ENCODE data around the gene COP1.
"Not testable (repeated sequence)": the region's sequence is repeated elsewhere in the genome, so short reads cannot be mapped to it uniquely, and the experiment has no call there.

Gene COP1

GRCh38 chr1:176206961-176207902, at the start of gene COP1:
Gene COP1 (minus strand): TSS chr1:176207286. CDS start chr1:176206978, 308 bp downstream.
- POLR2A ChIA-PET (ENCODE audit: low non-redundant PET): interaction anchor here (0.6 to 0.7 kb wide), 2 partner anchors 85 to 354 kb away, joined by 3 read pairs; no protein-coding TSS in a partner anchor
- CTCF ChIA-PET: interaction anchor here (0.6 to 0.8 kb wide), 3 partner anchors 33 to 1966 kb away, joined by 3 to 6 read pairs (median 5); no protein-coding TSS in a partner anchor

DNA sequence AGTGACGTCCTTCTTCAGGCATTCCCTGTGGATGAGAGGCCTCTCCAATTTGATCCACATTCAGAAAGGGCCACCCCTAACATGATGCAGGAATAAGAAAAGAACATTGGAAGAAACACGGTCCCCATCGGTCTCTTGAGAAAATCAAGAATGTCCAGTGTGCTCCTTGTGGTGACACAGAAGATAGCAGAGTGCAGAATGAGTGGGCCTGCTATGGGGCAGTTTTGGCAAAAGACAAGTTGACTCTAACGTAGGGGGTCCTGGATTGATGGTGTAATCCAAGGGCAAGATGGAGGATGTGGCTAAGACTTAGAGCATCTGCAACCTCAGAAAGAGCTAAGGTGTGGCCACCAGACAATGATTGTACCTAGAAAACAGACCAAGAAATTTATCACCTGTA, 45.1 kb upstream of the COP1 start:
- no peak for TF ChIP-seq CTCF (conservative IDR thresholded peaks at IDR 0.05; ENCODE audit: low read depth)
- DNase-seq (ENCODE audit: low spot score): no peak
- no peak overlapping the region for H3K27ac ChIP-seq
- ChIA-PET CTCF (no interaction called here), POLR2A (ENCODE audit: low non-redundant PET) (no interaction called here)

More at GRCh38 chr1:176206961-176207902, at the start of gene COP1:
- no peak for TF ChIP-seq CTCF (conservative IDR thresholded peaks at IDR 0.05; ENCODE audit: low read depth)
- peak; percentile 98 for DNase-seq (ENCODE audit: low spot score)
- H3K27ac ChIP-seq: peak within 1 kb of the TSS; percentile 95

DNA sequence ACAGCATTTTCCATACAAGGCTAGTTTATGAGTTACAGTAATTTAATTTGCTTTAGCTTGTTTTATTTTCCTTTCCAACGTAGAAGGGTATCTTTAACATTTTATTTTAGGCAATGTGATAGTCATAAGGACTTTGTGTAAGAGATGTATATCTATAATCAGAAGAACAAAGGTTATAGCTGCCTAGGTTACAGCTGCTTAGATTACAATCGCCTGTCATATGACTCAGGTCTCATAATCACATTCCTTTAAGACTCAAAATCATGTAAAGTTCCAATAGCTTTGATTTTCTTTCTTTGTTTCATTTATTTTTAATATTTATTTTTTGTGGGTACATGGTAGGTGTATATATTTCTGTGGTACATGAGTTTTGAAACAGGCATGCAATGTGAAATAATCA, 37.8 kb upstream of the COP1 start:
- no peak for TF ChIP-seq CTCF (conservative IDR thresholded peaks at IDR 0.05; ENCODE audit: low read depth)
- no peak for DNase-seq (ENCODE audit: low spot score)
- no peak overlapping the region for H3K27ac ChIP-seq
- ChIA-PET POLR2A (ENCODE audit: low non-redundant PET) (no interaction called here), CTCF (no interaction called here)

GRCh38 chr1:176243746-176244145, 36.7 kb upstream of the COP1 start:
- ChIA-PET CTCF (no interaction called here), POLR2A (ENCODE audit: low non-redundant PET) (no interaction called here)
- no peak overlapping the region for H3K27ac ChIP-seq
- DNase-seq (ENCODE audit: low spot score): no peak
- no peak for TF ChIP-seq CTCF (conservative IDR thresholded peaks at IDR 0.05; ENCODE audit: low read depth)

DNA sequence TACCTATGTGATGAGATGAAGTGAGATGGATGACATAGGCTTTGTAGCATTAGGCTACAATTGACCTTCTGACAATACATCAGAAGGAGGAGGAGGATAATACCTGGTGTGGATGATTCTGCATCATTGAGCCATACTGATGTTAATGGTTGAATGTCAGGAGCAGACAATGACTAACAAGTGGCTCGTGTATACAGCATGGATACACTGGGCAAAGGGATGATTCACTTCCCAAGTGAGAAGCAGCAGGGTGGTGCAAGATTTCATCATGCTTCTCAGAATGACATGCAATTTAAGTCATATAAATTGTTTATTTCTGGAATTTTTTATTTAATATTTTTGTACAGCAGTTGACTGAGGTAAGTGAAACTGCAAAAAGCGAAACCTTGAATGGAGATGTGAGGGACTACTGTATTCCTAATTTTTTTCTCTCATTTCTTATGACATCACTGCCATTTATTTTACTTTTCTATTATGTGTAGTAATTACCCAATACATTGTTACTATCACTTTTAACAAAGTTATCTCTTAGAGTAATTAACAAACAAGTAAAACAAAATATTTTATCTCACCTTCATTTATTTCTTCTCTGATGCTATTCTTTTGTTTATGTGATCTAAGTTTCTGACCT, 34.4 kb upstream of the COP1 start:
- CTCF ChIA-PET: no interaction called here
- POLR2A ChIA-PET (ENCODE audit: low non-redundant PET): no interaction called here
- no peak overlapping the region for H3K27ac ChIP-seq
- peak; percentile 55 for DNase-seq (ENCODE audit: low spot score)
- TF ChIP-seq CTCF (conservative IDR thresholded peaks at IDR 0.05; ENCODE audit: low read depth): no peak

DNA sequence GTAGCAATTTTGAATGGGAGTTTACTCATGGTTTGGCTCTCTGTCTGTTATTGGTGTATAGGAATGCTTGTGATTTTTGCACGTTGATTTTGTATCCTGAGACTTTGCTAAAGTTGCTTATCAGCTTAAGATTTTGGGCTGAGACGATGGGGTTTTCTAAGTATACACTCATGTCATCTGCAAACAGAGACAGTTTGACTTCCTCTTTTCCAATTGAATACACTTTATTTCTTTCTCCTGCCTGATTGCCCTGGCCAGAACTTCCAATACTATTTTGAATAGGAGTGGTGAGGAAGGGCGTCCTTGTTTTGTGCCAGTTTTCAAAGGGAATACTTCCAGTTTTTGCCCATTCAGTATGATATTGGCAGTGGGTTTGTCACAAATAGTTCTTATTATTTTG, 26.6 kb upstream of the COP1 start:
- POLR2A ChIA-PET (ENCODE audit: low non-redundant PET); H3K27ac ChIP-seq; DNase-seq (ENCODE audit: low spot score); CTCF ChIA-PET: not testable (repeated sequence)

GRCh38 chr1:176227579-176227978, 20.5 kb upstream of the COP1 start:
- H3K27ac ChIP-seq: no peak overlapping the region
- TF ChIP-seq CTCF (conservative IDR thresholded peaks at IDR 0.05; ENCODE audit: low read depth): no peak
- ChIA-PET POLR2A (ENCODE audit: low non-redundant PET) (no interaction called here), CTCF (no interaction called here)
- DNase-seq (ENCODE audit: low spot score): no peak

All from RWPE1 (cell line).